Measurements from ENCODE around the gene CHST5.
A peak's percentile ranks its signal among the peaks of the same experiment; 100 is the strongest.
"Not testable (repeated sequence)": the region's sequence is repeated elsewhere in the genome, so short reads cannot be mapped to it uniquely, and the experiment has no call there.

The CHST5 gene

DNA sequence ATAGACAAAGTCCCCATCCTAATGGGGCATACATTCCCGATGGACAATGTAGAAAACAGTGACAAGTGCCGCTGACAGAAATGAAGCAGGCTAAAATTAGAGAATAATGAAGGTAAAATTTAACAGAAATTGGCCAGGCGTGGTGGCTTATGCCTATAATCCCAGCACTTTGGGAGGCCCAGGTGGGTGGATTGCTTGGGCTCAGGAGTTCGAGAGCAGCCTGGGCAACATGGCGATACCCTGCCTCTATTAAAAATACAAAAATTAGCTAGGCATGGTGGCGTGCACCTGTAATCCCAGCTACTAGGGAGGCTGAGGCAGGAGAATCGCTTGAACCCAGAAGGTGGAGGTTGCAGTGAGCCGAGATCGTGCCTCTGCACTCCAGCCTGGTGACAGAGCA is 12.5 kb upstream of the CHST5 start:
- DNase-seq, result not testable (repeated sequence)

DNA sequence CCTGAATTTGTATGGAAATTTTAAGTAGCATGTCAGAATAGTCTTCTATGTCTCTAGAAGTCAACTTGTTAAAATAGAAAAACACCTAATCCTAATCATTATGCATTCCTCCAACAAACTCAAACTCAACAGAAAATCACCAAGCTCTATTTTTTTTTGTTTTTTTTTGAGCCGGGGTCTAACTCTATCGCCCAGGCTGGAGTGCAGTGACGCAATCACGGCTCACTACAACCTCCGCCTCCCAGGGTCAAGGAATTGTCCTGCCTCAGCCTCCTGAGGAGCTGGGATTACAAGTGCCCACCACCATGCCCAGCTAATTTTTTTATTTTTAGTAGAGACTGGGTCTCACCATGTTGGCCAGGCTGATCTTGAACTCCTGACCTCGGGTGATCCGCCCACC is 10.4 kb upstream of the CHST5 start:
- no peak for DNase-seq

DNA sequence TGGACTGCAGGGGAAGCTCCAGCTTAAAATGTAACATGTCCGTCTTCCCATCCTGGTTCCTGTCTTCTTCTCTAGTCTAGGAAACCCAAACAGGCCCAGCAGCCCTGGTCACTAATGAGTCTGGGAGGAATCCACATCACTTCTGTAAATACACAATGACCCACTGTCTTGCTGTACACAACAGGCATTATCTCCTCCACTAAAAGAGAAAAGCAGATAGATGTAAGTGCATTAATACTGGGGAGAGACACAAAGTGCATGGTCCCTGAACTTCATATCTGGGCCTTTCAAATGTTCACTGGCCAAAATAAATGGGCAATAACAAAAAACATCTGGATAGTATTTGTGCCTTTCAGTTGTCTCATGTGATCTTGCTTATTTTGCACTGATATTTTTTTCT is 10.0 kb upstream of the CHST5 start:
- not testable (repeated sequence) for DNase-seq

DNA sequence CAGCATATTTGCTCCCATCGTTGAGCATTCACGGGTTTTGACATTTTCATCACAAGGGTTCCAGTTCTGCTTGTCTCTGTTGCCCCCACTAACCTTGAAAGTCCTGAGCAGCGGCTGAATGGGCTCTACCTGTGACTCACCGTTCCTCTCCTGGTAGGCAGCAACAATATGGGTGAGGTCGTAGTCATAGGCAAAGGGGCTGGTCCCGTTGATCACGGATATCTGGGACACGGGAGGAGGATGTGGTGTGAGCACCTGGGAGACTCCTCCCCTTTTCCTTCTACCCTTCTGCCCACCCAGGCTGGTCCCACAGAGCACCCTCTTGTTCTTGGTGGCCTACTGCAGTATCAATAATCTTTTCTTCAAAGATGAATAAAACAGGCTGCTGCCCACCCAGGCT is 6.6 kb upstream of the CHST5 start:
- DNase-seq, result not testable (repeated sequence)

DNA sequence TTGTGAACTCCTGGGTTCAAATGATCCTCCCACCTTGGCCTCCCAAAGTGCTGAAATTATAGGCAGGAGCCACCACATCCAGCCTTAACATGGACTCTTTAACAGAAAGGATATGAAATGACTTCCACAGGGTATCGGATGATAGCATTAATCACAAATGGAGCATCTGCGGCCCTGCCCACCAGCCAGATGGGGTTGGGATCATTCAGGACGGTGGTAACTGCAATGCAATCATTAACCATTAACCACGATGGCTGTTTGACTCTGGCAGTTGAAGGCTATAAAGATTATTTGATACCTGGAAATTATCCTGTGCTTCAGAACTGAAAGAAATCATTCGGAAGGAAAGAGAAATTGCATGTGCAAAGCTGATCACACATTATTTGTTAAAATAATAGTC is 5.3 kb upstream of the CHST5 start:
- DNase-seq, result no peak

DNA sequence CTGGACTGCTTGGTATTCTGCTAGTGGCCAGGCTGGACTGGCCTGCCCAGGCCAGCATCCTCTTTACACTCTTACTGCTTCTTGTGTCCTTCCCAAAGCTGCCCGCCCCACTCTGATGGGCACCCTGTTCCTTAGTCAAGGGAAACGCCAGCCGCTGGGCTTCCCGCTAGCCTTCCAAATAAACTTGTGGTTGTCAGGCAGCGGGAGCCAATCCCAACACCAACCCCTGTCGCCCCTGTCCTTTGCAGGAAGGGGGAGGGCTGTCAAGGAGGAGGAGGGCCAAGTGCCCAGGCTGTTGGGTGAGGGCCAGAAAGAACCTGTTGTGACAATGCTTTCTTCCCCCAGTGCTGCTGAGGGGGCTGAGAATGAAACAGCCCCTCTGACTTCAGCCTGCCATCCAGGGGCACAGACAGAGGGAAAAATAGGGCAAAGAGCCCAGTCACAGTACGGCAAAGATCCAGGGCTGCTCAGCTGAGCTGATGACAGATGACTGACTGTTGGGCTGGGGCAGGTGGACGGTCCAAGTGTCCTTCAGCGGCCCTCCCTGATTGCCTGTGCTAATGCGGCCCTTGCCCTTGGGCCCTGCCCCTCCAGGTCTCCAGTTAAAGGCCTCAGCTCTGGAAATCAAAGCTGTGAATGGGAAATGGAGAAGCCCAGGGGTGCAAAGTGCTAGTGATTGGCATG is 3.1 kb upstream of the CHST5 start:
- DNase-seq, result not testable (repeated sequence)

DNA sequence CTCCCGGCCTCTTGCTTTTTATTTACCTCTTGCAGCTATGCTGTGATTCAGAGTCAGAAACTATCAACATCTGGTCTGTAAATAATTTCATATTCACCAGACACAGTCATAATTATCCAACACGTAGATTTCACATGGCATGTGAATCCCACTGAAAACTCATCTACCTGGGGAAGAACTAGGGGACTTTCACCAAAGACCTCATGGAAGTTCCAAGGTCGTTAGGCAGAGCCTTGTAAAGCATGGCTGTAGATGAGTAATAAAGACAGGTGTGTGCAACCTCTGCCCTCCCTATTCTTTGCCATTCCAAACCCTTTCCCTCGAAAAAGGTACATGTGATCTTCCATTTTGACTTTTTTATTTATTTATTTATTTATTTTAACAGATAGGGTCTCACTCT is 1.9 kb upstream of the CHST5 start:
- DNase-seq, result no peak

DNA sequence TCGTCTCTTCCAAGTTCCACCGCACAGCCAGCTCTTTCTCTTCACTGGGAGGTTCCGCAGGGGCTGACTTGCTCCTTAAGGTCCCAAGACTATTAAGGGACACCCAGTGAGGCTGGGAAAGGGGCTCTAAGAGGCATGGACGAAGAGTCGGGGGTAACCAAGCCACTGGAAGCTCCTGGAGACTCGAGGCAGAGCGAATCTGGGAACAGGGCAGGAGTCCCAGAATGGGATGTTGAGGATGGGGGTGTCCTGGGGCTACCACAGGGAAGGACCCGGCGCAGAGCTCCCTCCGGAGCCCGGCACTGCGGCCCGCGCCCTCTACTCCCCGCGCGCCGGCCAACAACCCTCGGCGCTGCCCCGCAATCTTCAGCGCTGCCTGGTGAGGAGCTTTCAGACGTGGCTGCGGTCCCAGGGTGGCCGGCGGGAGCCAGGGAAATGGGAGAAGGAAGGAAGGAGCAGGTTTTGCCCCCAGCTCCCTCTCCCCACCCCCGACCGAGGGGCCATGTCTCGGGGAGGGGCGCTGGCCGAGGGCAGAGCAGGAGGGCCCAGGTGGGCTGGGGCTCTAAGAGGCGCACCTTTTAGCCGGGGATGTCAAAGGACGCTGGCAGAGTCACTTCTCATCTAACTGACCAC is 581 bp downstream of the CHST5 start:
- no peak for DNase-seq

DNA sequence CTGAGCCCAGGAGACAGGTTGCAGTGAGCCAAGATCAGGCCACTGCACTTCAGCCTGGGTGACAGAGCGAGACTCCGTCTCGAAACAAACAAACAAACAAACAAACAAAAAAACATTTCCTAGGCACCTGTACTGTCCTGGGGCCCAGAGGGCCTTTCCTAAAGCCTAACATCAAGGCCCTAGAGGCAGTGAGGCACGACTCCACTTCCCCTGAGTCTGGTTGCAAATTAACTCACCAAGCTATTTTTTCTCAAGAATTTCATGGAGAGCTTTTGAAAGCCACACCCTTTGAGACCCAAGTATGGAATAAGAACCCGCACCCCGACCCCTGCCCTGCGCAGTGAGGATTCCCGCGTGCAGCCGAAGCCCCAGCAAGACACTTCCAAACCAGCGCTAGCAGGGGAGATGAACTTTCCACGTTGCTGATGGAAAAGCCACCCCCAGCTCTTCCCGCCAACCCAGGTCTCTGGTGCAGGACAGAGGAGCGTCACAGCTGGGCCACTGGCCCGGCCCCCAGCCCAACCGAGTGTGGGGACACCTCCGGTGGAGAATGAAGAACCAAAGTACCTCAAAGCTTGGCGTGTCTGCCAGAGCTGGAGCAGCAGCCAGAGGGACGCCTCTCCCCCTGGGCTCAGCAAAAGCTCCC is 1.2 kb downstream of the CHST5 start:
- DNase-seq, result no peak

DNA sequence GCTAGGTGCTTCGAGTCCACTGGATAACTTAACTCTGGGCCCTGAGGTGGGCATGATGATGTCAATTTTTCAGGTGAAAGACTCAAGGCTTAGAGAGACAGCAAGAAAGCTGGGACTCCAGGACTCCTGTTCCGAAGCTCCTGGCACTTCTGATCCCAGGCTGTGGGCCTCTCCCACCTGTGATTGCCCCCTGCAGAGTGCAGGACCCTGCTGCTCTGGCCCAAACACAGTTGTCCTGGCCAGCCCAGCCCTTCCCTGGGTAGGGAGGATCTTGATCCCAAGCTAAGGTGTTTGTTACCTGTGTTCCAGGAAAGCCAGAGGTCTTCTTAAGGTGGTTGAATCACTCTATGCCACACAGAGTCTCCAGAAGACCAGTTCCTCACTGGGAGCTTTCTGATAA is 3.1 kb downstream of the CHST5 start:
- DNase-seq, result no peak

DNA sequence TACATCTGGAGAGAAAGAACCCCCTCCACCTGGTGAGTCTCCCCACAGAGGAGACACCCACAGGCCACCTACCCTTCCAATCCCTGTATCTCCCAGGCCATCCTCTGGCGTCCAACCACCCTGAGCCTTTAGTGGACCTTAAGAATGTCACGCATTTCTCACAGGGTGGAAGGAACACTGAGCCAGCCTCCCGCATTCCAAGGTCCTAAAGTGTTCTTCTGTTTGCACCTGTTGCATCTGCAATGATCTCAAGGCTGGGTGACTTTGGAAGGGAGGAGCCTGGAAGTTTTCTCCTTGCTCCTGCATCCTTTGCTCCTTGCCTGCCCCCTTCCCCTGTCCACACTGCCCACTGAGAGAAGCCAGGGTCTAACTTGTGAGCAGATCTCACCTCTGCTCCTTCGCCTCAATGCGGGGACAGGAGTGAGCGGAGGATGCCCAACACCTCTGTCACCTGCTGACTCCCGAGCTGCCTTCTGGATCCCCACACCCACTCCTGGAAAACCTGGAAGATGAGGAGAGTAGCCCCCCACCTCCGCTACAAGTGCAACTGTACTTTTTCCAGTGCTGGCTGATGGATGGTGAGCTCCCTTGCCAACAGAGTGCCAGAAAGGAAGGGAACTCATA is 3.7 kb downstream of the CHST5 start:
- DNase-seq, result no peak

DNA sequence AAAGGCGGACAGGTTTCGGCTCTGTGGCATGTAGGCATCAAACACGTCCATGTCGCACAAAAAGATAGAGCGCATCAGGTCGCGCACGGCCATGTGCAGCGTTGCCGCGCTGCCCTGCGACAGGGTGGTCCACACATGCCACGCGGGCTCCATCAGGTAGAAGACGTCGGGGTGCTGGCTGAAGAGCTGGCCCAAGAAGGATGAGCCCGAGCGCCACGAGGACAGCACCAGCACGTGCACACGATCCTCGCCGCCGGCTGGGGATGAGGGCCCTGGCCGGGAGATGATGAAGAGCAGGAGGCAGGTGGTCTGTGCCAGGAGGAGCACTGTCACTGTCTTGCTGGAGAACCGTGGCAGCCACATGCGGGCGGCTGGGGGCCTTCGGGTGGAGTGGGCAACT is 5.9 kb downstream of the CHST5 start:
- DNase-seq, result no peak

DNA sequence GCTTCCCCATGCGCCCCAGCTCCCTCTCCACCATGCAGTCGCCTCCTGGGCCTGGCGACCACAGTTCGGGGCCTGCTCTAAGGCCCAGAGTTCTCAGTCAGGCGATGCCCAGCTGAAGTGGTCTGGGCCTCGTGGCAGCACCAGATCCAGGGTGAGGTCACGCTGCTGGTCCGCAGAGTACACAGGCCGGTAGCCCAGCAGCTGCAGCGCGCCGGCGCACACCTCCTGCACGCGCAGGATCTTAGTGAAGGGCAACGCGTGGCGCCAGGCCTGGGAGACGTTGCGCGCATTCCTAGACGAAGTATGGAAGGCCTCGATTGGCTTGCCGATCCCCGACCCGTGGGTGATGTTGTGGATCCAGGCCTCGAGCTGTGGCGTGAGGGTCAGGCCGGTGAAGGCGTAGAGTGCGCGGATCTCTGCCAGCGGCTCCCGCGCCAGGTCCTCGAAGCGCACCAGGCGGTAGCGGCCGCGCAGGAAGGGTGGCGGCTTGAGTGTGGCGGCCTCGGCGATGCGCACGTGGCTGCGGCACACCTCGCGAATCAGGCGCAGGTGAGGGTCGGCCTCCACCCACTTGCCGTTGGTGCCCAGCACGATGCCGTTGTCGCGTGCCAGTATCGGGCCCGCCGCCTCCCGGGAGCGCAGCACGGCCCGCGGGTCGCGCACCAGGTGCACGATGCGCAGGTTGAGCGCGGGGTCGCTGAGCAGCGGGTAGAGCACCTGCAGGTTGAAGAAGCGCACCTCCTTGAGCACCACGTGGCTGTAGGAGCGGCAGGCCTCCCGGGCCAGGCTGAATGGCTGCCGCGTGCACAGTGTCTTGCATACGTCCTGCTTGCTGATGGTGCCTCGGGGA is 6.6 kb downstream of the CHST5 start:
- no peak for DNase-seq

DNA sequence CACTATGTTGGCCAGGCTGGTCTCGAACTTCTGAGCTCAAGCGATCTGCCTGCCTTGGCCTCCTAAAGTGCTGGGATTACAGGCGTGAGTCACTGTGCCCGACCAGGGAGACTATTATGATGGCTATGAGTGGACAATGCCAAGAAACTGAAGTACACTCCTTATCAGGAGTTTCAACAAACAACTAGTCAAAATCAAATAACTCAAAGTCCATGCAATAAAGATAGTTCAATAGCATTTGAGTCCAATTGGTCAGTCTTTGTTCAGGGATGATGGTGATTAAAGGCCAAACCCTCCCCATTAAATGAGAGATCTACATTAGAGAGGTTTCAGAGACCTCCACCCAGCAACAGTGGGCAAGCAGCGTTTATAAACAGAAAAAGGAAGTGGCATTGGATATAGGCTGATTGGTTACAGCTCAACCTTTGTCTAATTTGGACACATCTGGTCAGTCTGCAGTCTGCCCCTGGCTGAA is 8.0 kb downstream of the CHST5 start:
- no peak for DNase-seq

DNA sequence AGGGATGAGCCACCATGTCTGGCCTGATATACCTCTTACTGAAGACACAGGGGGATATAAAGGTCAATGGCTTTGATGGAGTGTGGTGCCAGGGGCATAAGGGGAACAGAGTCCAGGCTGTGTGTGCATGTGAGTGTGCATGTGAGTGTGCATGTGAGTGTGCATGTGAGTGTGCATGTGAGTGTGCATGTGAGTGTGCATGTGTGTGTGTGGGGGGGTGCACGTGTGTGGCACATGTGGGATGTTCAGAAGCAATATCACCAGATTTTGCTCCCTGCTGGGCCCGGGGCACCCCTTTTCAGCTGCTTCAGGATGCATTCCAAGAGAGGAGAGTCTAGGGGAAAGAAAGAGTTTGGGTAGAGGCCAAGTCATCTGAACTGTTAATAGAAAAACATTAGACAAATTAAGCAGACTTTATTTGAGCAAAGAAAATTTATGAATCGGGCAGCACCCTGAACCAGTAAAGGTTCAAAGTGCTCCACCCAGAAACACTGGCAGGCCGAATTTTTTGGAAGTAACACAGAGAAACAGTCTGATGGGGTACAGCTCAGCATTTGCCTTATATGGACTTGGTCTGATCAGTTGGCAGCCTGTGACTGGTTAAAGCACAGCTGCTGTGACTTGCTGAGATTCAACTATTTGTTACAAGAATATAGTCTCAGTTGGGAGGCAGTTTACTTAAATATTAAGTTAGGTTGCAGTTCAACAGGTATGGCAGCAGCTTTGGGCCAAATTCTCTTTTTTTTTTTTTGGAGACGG is 9.7 kb downstream of the CHST5 start:
- DNase-seq, result no peak

DNA sequence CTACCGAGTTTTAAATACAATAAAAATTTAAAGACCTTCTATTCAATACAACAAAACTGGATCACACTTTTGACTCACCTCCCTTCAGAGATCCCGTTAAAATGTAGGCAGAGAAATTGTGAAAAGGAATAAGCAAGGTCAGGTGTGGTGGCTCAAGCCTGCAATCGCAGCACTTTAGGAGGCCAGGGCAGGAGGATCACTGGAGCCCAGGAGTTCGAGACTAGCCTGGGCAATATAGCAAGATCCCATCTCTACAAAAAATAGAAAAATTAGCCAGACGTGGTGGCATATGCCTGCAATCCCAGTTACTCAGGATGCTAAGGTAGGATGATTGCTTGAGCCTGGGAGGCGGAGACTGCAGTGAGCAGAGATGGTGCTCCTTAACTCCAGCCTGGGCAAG is 16.7 kb downstream of the CHST5 start:
- no peak for DNase-seq

DNA sequence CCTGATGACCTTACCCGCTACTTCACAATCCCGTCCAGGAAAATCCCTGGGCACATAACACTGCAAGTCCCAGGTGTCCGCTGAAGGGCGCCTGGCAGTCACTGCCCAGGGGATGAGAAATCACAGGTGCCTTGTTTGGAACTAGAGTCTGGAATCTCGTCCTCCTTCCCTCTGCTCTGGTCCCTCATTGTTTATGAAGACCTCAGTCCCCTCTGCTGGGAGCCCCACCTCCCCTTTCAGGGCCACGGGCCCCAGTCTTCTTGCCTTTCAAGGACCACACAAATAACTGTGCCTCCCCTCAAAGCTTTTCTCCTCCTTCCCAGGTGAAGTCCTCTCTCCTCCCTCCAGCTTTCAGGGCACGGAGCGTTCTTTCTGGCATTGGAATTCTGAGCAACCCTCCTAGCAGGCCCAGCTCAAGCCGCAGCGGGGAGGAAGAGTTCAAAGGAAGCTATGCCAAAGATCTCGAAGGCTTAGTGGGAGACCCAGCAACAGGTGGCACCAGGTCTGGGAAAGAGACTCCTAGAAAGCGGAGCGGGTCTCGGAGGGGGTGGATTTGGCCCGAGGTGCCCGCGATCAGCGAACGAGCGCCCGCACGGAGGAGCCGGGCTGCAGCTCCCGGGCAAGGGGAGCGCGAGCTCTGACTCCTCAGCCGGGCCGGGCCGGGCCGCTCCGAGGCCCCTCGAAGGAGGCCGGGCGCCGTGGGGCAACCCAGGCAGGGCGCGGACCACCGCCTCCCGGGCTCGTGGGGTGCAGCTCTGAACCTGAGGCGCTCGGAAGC is 19.5 kb downstream of the CHST5 start:
- DNase-seq, result peak; percentile 30

DNA sequence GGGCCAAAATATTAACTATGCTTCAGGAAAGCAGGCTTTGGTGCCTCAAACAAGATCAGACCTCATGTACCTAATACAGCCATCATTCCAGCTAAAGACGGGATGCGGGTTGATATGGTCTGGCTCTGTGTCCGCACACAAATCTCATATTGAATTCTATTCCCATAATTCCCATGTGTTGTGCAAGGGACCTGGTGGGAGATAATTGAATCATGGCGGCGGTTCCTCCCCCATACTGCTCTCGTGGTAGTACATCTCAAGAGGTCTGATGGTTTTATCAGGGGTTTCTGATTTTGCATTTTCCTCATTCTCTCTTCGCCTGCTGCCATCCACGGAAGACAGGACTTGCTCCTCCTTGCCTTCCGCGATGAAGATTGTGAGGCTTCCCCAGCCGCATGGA is 21.6 kb downstream of the CHST5 start:
- DNase-seq, result no peak

DNA sequence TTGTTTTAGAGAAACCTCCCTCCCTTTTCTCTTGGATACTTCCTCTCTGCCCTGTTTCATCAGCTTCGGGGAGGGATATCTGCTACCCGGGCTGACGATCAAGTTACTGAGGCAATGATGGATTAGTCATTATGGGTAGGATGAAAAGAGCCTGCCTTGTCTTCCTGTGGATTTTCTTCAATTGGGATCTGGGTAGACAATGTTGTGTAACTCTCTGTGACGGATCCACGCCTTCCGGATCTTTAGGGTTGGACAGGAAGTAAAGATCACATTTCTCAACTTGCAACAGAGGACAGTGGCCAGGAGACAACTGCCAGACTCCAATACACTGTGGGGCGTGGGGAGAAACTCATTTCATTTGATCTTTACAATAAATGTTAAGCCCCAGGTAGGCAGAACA is 29.3 kb downstream of the CHST5 start:
- DNase-seq, result no peak

DNA sequence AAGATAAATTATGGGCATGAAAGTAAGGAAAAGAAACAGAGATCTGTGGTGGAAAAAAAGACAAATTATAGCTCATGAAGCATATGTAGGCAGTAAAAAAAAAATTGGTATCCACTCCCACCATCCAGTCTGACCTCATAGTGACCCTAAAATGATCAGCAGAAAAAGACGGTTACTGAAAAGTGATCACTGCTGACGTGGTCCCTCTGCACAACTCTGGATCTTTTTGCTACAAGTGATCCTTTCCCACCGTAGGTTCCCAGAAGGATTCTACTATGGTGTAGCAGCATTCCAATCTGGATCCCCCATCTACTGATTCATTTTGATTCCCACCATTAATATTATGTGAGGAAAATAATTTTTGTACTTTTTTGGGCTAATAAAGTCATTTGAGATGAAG is 29.8 kb downstream of the CHST5 start:
- no peak for DNase-seq

DNA sequence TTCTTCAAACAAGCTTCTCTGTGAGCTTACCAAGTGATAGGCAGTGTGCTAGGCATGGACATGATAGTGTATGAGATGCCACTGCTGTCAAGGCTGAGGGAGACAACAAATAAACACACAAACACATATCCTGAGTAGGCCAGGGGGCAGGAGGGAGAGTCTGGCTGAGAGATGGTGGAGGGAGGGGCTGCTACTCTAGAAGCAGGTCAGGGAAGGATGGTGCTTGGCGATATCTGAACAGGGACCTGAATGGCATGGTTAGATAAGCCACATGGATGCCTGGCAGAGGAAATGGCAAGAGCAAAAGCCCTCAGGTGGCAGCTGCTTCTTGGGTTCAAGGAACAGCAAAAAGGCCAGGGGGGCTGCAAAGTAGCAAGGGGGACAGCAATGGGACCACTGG is 32.1 kb downstream of the CHST5 start:
- DNase-seq, result no peak
